ENCODE measurements around the gene LDLRAD4. TPM values are rescaled to one million over a fixed set of nuclear protein-coding genes. Genes with fewer than 3 reads are reported as not detected.

The LDLRAD4 gene
- total RNA-seq, 1 donor from 2014 or later = 6.7 TPM

GRCh38 chr18:13284330-13285027, 65.9 kb downstream of the LDLRAD4 start:
- no peak for DNase-seq (ENCODE audit: low read depth in 2 of 2)

- DNase-seq (ENCODE audit: low read depth in 2 of 2) = no peak
Measured at GRCh38 chr18:13285874-13286273, 67.3 kb downstream of the LDLRAD4 start.

GRCh38 chr18:13286456-13287125, 68.0 kb downstream of the LDLRAD4 start:
- DNase-seq (ENCODE audit: low read depth in 2 of 2) = no peak

GRCh38 chr18:13287372-13287771, 68.8 kb downstream of the LDLRAD4 start:
- no peak for DNase-seq (ENCODE audit: low read depth in 2 of 2)

GRCh38 chr18:13288509-13289133, 70.1 kb downstream of the LDLRAD4 start:
- DNase-seq (ENCODE audit: low read depth in 2 of 2) = no peak

- no peak for DNase-seq (ENCODE audit: low read depth in 2 of 2)
Measured at GRCh38 chr18:13289481-13290205, 71.1 kb downstream of the LDLRAD4 start.

- no peak for DNase-seq (ENCODE audit: low read depth in 2 of 2)
Measured at GRCh38 chr18:13290856-13291271, 72.3 kb downstream of the LDLRAD4 start.

- no peak for DNase-seq (ENCODE audit: low read depth in 2 of 2)
Measured at GRCh38 chr18:13291299-13291698, 72.7 kb downstream of the LDLRAD4 start.

GRCh38 chr18:13291745-13292447, 73.3 kb downstream of the LDLRAD4 start:
- DNase-seq (ENCODE audit: low read depth in 2 of 2) = no peak

- no peak for DNase-seq (ENCODE audit: low read depth in 2 of 2)
Measured at GRCh38 chr18:13292736-13293135, 74.2 kb downstream of the LDLRAD4 start.

- DNase-seq (ENCODE audit: low read depth in 2 of 2) = no peak
Measured at GRCh38 chr18:13294309-13294708, 75.7 kb downstream of the LDLRAD4 start.

- no peak for DNase-seq (ENCODE audit: low read depth in 2 of 2)
Measured at GRCh38 chr18:13295894-13296293, 77.3 kb downstream of the LDLRAD4 start.

- no peak for DNase-seq (ENCODE audit: low read depth in 2 of 2)
Measured at GRCh38 chr18:13296867-13297574, 78.5 kb downstream of the LDLRAD4 start.

- DNase-seq (ENCODE audit: low read depth in 2 of 2) = no peak
Measured at GRCh38 chr18:13298262-13298661, 79.7 kb downstream of the LDLRAD4 start.

- DNase-seq (ENCODE audit: low read depth in 2 of 2) = peak; percentile 7
Measured at GRCh38 chr18:13300029-13300428, 81.5 kb downstream of the LDLRAD4 start.

GRCh38 chr18:13300796-13301195, 82.2 kb downstream of the LDLRAD4 start:
- DNase-seq (ENCODE audit: low read depth in 2 of 2) = no peak

- DNase-seq (ENCODE audit: low read depth in 2 of 2) = no peak
Measured at GRCh38 chr18:13302040-13302439, 83.5 kb downstream of the LDLRAD4 start.

- DNase-seq (ENCODE audit: low read depth in 2 of 2) = peak; percentile 10 to 20
Measured at GRCh38 chr18:13302457-13303225, 84.1 kb downstream of the LDLRAD4 start.

- no peak for DNase-seq (ENCODE audit: low read depth in 2 of 2)
Measured at GRCh38 chr18:13303756-13304364, 85.3 kb downstream of the LDLRAD4 start.

- DNase-seq (ENCODE audit: low read depth in 2 of 2) = no peak
Measured at GRCh38 chr18:13305301-13305700, 86.7 kb downstream of the LDLRAD4 start.
